ENCODE data around the gene WASL.

GRCh38 chr7:123653162-123653561 is 95.6 kb downstream of the WASL start:
- TF ChIP-seq CTCF (optimal IDR thresholded peaks at IDR 0.05 in 1 of 3, IDR thresholded peaks at IDR 0.05 in 1 of 3, conservative IDR thresholded peaks at IDR 0.05 in 1 of 3; ENCODE audit: extremely low read depth in 1 of 3, insufficient read depth in 2 of 3, low read length in 3 of 3) (no peak), EZH2 (IDR thresholded peaks at IDR 0.05; ENCODE audit: low read length) (no peak)
